Stimulated activated effector memory CD8-positive, alpha-beta T cell treated with anti-CD3 and anti-CD28 coated beads, Interleukin-12 subunit alpha, Interleukin-12 subunit beta, amount 100 ng/mL, for 72 hours (primary cell): ENCODE measurements around the gene POLR2J.
A peak's percentile ranks its signal among the peaks of the same experiment; 100 is the strongest.
"Not testable (repeated sequence)": the region's sequence is repeated elsewhere in the genome, so short reads cannot be mapped to it uniquely, and the experiment has no call there.

ENCODE experiments used
- ATAC-seq: fragments of 150-1000 bp; cut with Tn5 transposase; 2 replicates; pipeline ENCODE4 v1.10.0; 2021
- DNase-seq, 2 donors: peaks; one replicate each; pipeline ENCODE4 v3.0.0; 2021 to 2022; ENCODE audit warnings: low spot score in 2 of 2
- H3K27ac Mint-ChIP-seq: one replicate; pipeline ENCODE4 v1.8.0; 2022; ENCODE audit warnings: mild to moderate bottlenecking, mixed read lengths
- H3K36me3 Mint-ChIP-seq: one replicate; pipeline ENCODE4 v1.8.0; 2022; ENCODE audit warnings: mild to moderate bottlenecking, mixed read lengths
- H3K4me1 Mint-ChIP-seq: one replicate; pipeline ENCODE4 v1.8.0; 2022; ENCODE audit warnings: mixed read lengths
- H3K4me3 Mint-ChIP-seq: one replicate; pipeline ENCODE4 v1.8.0; 2022; ENCODE audit warnings: mild to moderate bottlenecking, mixed read lengths
- H3K9me3 Mint-ChIP-seq: one replicate; pipeline ENCODE4 v1.8.0; 2022; ENCODE audit warnings: mixed read lengths

POLR2J gene

DNA sequence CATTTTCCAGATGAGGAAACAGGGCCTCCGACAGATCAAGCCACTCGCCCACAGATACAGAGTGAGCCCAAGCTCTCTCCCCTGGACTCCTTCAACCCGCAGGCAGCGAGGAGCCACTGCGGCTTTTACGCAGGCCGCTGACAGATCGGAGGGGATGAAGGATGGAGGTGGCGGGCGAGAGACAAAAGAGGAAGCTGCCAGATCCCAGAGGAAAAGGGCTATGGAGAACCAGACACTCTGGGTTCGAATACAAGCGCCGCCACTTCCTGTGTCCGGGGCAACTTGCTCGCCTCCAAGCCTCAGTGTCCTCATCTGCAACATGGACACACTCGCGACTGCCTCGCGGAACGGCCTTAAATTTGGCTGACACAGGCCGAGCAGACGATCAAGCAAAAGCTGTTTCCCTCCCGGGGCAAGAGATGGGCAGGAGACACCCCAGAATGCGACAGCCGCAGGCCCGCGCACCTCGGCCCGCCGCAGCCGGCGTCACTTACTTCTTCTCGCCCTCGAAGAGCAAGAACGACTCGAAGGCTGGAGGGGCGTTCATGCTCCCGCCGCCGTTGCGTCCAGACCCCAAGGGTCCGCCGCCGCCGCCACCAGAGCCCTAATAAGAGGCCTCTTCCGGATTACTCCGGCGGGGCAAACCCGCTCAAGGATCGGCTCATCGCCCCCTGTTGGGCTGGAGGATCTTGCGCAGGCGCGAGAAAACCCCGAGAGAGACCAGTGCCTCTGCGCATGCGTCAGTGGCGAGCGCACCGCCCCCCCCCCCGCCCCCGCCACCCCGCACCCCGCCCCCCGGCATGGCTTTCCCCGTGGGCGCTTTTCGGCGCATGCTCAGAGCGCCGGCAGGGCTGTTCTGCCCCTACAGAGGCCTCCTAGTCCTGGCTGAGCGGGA is at the start of gene POLR2J:
POLR2J (minus strand) TSS at position 609 of the 895 bp plus-strand sequence; CDS start at position 547, 62 bp downstream.
- not testable (repeated sequence) for H3K4me1 Mint-ChIP-seq, H3K36me3 Mint-ChIP-seq, H3K9me3 Mint-ChIP-seq
- ATAC-seq (peak; percentile 89), DNase-seq (peak; percentile 64 to 96)
- Mint-ChIP-seq H3K27ac (peak within 1 kb of the TSS; percentile 32), H3K4me3 (peak within 1 kb of the TSS; percentile 69)

DNA sequence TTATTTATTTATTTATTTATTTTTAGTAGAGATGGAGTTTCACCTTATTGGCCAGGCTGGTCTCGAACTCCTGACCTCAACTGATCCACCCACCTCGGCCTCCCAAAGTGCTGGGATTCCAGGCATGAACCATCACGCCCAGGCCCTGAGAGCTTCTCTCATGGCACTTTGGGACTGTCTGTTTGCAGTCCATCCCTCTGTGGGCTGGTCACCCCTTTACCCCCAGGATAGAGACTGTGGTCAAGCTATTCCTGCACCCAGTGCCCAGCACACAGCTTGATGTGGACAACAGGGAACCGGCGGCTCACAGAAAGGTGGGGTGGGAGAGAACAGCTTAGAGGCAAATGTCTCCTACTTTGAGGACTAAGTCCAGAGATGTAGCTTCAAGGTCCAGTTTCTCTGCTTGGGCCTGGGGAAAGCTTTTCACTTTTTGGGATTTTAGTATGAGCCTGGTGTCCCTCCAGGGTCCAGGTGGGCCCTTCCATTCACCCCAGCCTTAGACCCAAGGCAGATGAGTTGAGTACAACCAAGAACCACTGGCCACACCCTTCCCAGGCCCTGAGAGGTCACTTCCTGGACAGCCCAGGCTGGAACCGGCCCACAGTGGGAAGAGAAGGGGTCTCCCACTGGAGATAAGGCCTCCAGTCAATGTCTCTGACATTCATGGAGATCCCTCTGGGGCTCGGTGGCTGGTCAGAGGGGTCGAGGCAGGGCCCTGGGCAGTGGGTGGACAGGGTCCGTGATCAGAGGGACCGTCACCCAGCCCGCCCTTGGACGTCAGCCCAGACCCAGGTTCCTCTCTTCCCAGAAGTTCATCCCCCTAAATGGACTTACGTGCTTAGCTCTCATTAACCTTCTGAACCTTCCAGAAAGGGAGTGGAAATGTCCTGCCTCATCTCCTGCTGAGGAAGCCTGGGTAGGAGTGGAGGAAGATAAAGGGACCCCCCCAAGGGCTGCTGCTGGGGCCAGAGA is 49.4 kb upstream of the POLR2J start:
- H3K4me1 Mint-ChIP-seq, H3K27ac Mint-ChIP-seq, H3K4me3 Mint-ChIP-seq, DNase-seq, H3K36me3 Mint-ChIP-seq, H3K9me3 Mint-ChIP-seq, ATAC-seq: not testable (repeated sequence)

DNA sequence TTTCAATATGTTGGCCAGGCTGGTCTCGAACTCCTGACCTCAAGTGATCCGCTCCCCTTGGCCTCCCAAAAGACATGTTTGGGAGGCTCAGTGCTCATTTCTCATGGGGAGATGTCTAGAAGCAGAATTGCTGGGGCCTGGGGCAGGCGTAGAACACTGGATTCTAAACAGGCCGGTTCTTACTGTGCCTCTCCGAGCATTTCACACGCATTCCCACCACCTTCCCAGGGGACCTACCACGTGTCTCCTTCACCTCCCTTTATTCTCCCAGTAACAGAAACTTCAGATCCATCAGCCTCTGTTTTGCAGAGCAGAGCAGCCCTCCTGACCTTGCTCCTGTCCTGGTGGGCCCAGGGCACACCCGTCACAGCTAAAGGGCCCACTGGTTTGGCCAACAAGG is 48.5 kb upstream of the POLR2J start:
- not testable (repeated sequence) for ATAC-seq, H3K27ac Mint-ChIP-seq, DNase-seq, H3K9me3 Mint-ChIP-seq, H3K4me3 Mint-ChIP-seq, H3K36me3 Mint-ChIP-seq, H3K4me1 Mint-ChIP-seq

DNA sequence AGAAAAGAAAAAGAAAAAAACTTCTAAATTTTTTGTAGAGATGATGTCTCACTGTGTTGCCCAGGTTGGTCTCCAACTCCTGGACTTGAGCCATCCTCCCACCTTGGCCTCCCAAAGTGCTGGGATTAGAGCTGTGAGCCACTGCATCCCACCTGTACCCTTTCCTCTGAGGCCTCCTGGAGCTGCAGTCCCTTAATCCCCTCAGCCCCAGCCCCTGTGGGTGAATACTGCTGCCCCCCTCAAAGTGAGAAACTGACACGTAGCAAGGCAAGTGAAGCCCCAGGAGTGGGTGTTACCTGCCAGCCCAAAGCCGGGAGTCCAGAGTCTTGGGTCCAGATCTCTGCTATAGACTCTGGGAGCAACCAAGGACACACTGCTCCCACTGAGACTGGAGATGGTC is 46.1 kb upstream of the POLR2J start:
- H3K4me1 Mint-ChIP-seq, H3K27ac Mint-ChIP-seq, H3K36me3 Mint-ChIP-seq, H3K4me3 Mint-ChIP-seq, H3K9me3 Mint-ChIP-seq: not testable (repeated sequence)
- DNase-seq (peak in 1 of 2 donors; percentile 63), ATAC-seq (peak; percentile 15)

DNA sequence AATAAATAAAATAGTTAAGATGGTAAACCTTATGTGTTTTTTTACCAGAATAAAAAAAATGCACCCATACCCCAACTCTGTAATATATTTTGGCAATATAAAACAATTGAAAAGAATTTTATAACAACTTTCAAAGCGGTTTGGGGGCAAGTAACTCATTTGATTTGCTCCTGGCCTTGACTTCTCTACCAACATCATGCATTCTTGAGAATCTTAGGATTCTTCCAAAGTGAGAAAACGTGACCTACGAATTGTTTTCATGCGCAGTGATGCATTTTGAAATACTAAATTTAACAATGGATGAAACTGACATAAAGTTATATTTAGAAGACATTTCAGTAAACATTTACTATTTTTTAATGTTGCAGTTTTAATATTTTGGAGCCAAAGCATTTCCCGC is 42.1 kb upstream of the POLR2J start:
- not testable (repeated sequence) for H3K4me1 Mint-ChIP-seq, H3K36me3 Mint-ChIP-seq, DNase-seq, H3K4me3 Mint-ChIP-seq, H3K9me3 Mint-ChIP-seq, ATAC-seq, H3K27ac Mint-ChIP-seq

DNA sequence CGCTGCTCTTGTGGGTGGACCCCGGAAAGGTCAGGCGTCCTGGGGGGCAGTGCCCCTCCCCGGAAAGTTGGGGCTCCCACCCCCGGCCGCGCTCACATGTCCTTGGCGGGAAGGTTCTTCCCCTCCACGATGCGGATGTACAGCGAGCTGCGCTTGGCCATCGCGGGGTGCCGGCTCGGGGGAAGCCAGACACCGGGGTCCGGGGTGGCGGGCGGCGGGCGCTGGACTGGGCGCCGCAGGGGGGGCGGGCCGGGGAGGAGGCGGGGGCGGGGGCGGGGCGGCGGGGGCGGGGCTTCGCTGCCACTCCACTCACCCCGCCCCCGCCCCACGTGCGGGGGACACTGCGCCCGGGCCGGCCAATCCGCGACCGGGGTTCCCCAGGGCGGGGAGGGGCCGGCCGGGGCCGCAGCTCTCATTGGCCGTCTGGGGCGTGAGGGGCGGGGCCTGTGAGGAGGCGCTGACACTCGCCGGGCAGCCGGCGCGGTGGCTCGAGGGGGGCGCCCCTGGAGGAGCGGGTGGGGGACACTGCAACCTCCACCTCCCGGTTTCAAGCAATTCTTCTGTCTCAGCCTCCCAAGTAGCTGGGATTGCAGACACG is 38.9 kb upstream of the POLR2J start, which contains the start of gene RASA4B:
RASA4B (minus strand) TSS at position 228 of the 598 bp plus-strand sequence; CDS start at position 161, 67 bp downstream.
- H3K4me3 Mint-ChIP-seq, H3K9me3 Mint-ChIP-seq, H3K27ac Mint-ChIP-seq, H3K4me1 Mint-ChIP-seq, H3K36me3 Mint-ChIP-seq: not testable (repeated sequence)
- ATAC-seq (peak; percentile 93), DNase-seq (peak in 1 of 2 donors; percentile 50)

DNA sequence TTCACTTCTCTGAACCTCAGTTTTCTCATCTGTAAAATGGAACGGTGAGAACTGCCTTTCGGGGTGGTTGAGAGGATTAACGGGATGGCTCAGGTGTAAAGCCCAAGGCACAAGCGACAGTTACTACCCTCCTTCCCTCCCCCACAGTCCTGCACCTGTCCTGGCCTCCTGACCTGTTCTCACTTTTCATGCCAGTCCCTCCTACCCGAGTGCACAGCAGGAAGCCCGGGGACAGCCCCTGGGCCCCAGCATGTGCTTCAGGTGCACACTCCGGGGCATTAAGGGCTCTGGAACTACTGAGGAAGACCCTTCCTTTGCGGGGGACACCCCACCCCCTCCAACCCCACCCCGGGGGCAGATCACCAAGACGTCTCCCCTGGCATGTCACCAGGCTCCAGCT is 38.2 kb upstream of the POLR2J start:
- H3K4me1 Mint-ChIP-seq = not testable (repeated sequence)

GRCh38 chr7:102515889-102516288 is 37.2 kb upstream of the POLR2J start:
- H3K27ac Mint-ChIP-seq, H3K36me3 Mint-ChIP-seq, H3K9me3 Mint-ChIP-seq, DNase-seq, H3K4me1 Mint-ChIP-seq, H3K4me3 Mint-ChIP-seq: not testable (repeated sequence)
- peak; percentile 1 for ATAC-seq

More for the DNA sequence above, 38.2 kb upstream of the POLR2J start:
- not testable (repeated sequence) for ATAC-seq, H3K4me3 Mint-ChIP-seq, DNase-seq, H3K36me3 Mint-ChIP-seq, H3K27ac Mint-ChIP-seq, H3K9me3 Mint-ChIP-seq

DNA sequence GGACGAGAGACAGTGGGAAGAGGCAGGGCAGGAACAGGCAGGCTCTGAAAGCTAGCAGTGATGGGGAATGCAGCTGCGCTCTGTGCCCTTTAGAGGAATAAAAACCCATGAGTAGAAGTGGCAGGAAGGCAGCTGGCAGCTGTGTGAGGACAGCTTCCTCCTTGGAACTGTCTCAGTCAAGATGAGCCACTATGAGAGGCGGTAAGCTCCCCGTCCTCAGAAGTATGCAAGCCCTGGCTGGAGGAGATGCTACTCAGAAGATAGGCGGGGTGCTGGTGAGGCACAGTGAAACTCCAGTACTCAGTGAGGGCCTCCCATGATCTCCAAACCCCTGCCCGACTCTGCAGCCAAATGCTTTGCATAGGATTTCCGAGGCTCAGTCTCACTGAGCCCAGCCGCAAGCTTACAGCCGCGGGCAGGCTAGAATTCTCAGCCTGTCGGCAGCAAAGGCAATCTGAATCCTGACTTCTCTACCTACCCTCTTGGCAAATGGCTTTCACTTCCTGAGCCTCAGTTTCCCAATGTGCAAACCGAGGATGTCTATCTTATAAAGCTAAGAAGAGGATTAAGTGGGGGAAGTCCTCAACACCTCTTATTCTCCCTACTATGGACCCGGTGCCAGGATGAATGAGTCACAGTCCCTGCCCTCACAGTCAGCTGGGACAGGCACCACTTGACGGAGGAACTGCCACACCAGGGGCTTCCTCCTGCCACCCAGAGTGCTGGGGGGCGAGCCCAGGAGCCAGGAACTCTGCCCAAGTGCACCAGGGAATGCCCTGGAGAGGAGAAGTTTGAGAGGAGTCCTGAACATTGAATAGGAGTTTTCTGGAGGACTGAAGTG is 36.4 kb upstream of the POLR2J start:
- H3K27ac Mint-ChIP-seq, H3K36me3 Mint-ChIP-seq, H3K9me3 Mint-ChIP-seq, H3K4me1 Mint-ChIP-seq, H3K4me3 Mint-ChIP-seq, ATAC-seq: not testable (repeated sequence)
- peak in 1 of 2 donors; percentile 44 for DNase-seq

DNA sequence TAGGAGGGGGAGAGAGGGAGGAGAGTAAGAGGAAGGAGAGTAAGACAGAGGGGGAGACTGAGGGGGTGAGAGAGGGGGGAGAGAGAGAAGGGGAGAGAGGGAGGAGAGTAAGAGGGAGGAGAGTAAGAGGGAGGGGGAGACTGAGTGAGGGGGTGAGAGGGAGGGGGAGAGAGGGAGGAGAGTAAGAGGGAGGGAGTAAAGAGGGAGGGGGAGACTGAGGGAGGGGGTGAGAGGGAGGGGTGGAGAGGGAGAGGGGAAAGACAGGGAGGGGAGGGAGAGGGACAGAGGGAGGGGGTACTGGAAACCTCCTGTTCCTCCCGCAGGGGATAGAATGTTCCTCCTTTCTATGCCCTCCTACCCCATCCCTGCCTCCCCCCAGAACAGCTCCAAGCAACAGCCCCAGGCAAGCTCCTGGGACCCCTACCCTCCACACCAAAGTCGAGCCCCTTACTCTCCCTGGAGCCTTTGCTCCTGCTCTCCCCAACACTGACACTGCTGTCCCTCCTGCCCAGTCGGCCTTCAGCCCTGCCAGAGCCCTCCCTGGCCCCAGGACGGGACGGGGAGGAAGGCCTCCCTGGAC is 34.0 kb upstream of the POLR2J start:
- ATAC-seq, H3K9me3 Mint-ChIP-seq, H3K36me3 Mint-ChIP-seq, H3K27ac Mint-ChIP-seq, H3K4me1 Mint-ChIP-seq: not testable (repeated sequence)
- peak overlapping the region; percentile 18 for H3K4me3 Mint-ChIP-seq
- DNase-seq = peak in 1 of 2 donors; percentile 69

DNA sequence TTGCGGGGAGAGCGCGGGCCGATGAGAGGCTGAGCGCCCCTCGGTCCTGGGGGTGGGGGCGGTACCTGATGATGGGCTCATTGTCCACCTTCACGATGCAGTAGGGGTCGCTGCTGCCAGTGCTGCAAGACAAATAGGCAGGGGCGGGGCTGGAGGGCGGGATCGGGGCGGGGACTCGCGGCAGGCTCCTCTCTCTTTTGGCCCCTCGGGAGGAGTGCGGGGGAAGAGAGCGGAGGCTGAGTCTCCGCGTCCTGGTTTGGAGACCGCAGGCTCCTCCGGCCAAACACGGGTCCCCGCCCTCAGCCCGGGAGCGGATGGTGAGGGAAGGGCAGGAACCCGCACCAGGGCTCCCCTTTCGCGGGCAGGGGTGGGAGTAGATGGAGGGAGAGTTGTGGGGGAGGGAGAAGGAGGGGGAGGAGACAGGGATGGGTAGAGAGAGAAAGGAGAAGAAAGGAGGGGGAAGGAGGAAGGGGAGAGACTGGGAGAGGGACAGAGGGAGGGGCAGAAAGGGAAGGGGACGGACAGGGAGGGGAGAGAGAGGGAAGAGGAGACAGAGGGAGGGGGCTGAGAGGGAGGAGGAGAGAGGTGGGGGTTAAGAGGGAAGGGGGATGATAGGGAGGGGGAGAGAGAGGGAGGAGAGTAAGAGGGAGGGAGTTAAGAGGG is 33.3 kb upstream of the POLR2J start:
- peak; percentile 61 for ATAC-seq
- H3K36me3 Mint-ChIP-seq, H3K9me3 Mint-ChIP-seq, DNase-seq, H3K27ac Mint-ChIP-seq, H3K4me1 Mint-ChIP-seq: not testable (repeated sequence)
- H3K4me3 Mint-ChIP-seq = peak overlapping the region; percentile 18

DNA sequence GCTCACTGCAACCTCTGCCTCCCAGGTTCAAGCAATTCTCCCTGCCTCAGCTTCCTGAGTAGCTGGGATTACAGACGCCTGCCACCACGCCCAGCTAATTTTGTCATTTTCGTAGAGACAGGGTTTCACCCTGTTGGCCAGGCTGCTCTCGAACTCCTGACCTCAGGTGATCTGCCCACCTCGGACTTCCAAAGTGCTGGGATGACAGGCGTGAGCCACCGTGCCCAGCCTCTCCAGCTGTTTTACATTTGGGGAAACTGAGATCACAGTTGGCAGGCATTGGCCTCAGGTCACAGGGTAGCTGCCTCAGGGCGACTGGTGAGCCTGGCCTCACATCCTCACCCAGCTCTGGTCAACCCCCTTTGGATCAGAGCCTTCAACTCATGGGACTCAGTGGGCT is 31.9 kb upstream of the POLR2J start:
- H3K4me1 Mint-ChIP-seq = not testable (repeated sequence)
- peak in 1 of 2 donors; percentile 49 for DNase-seq

GRCh38 chr7:102507410-102508088 is 28.8 kb upstream of the POLR2J start:
- peak in 1 of 2 donors; percentile 58 for DNase-seq
- not testable (repeated sequence) for H3K9me3 Mint-ChIP-seq, H3K27ac Mint-ChIP-seq, H3K4me3 Mint-ChIP-seq, H3K36me3 Mint-ChIP-seq, H3K4me1 Mint-ChIP-seq, ATAC-seq

More for the DNA sequence above, 31.9 kb upstream of the POLR2J start:
- not testable (repeated sequence) for H3K36me3 Mint-ChIP-seq, ATAC-seq, H3K9me3 Mint-ChIP-seq, H3K4me3 Mint-ChIP-seq, H3K27ac Mint-ChIP-seq
